ENCODE data around the gene LMTK3.

DNA sequence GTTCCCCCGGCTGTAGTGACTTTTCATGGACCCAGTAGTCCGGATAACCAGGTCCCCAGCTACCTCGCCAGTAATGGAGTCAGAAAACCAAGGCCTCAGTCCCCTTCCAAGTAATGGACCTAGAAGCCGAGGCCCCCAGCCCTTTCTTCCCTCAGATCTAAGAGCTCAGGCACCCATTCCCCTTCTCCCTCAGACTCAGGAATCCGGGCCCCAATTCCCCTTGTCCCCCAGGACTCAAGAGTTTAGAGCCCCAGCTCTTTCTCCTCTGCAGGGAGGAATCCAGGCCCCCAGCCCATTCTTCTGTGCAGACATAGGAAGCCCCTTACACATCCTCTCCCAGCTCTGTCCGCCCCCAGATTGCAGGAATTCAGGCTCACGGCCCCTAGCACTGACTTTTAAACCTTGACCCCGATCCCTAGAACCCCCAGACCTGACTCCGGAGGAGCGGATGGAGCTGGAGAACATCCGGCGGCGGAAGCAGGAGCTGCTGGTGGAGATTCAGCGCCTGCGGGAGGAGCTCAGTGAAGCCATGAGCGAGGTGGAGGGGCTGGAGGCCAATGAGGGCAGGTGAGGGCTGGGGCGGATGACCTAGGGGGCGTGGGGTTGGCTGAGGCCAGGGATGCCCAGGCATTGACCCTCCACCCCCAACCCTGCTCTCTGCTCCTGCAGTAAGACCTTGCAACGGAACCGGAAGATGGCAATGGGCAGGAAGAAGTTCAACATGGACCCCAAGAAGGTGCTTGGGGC, 41.5 kb downstream of the LMTK3 start:
- TF ChIP-seq ZNF713 (CRISPR knock-in tag; IDR thresholded peaks at IDR 0.05) (no peak), GABPA (IDR thresholded peaks at IDR 0.05; ENCODE audit: low read depth, low read length) (no peak), GABPA (CRISPR knock-in tag; IDR thresholded peaks at IDR 0.05; ENCODE audit: low read depth) (no peak), SMAD1 (CRISPR knock-in tag; IDR thresholded peaks at IDR 0.05; ENCODE audit: borderline replicate concordance, low read depth) (no peak), DMAP1 (CRISPR knock-in tag; IDR thresholded peaks at IDR 0.05) (no peak), FIP1L1 (IDR thresholded peaks at IDR 0.05; ENCODE audit: borderline replicate concordance, insufficient read depth, low read depth, low read length) (no peak)

All from HepG2 (cell line).